AG04449 (cell line): ENCODE data around the gene COPE.

Experiments used
- CTCF ChIA-PET: fragments of 350-600 bp; formaldehyde crosslinking; extraction: SDS; loops from one replicate; lab custom pipeline; 2021; ENCODE audit warnings: antibody characterized with exemption; lab: Yijun Ruan, JAX
- POLR2A ChIA-PET: fragments of 400-600, 350-600 bp; formaldehyde crosslinking; extraction: SDS; loops from one replicate; lab custom pipeline; 2020; ENCODE audit warnings: antibody characterized with exemption, inconsistent platforms; lab: Yijun Ruan, JAX
- DNase-seq: peaks from one replicate; pipeline ENCODE4 v3.0.0-alpha.2; 2010; ENCODE audit warnings: low read depth, low spot score
- H3K4me3 ChIP-seq: 2 replicates; pipeline ENCODE4 v1.5.1; 2011; ENCODE audit warnings: low read depth, mild to moderate bottlenecking, control low read depth, low read length
- TF ChIP-seq, protein P1 (sequence below): IDR thresholded peaks from one replicate; pipeline ENCODE4 v1.5.1; 2011; ENCODE audit warnings: mild to moderate bottlenecking, moderate library complexity, low read length, control low read depth, inconsistent platforms; ENCODE audit not compliant: insufficient read depth; ENCODE audit errors: missing control alignments

COPE gene

DNA sequence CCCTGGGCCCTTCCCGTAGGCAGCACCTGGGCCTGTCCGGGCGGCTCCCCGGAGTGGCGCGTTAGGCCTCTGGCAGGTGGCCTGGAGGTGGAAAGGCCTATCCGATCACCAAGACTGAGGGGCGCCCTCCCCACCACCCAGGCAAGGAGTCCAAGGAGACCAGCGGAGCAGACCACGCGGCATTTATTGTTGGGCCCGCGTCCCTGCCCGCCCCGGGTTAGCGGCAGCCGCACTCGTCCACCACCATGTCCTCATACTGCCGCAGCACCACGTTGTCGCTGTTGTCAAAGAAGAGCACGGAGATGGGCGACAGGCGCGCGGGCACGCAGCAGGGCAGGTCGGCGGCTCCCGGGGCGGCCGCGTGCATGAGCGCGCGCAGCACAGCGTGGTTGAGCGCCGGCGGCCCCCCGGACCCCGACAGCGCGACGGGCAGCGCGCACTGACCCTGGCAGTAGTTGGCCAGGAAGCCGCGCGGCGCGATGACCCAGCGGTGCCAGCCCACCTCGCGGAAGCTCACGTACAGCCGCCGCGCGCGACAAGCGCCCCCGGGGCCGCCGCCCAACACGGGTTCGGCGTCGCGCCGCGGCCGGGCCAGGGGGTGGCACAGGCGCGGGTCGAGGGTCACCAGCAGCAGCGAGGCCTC, 50.7 kb downstream of the COPE start:
- no peak overlapping the region for H3K4me3 ChIP-seq
- ChIA-PET POLR2A (no interaction called here), CTCF (interaction anchor here (0.9 to 13.9 kb wide), 6 partner anchors 11 to 418 kb away, joined by 3 to 249 read pairs (median 4); no protein-coding TSS in a partner anchor)
- TF ChIP-seq, protein P1, sequence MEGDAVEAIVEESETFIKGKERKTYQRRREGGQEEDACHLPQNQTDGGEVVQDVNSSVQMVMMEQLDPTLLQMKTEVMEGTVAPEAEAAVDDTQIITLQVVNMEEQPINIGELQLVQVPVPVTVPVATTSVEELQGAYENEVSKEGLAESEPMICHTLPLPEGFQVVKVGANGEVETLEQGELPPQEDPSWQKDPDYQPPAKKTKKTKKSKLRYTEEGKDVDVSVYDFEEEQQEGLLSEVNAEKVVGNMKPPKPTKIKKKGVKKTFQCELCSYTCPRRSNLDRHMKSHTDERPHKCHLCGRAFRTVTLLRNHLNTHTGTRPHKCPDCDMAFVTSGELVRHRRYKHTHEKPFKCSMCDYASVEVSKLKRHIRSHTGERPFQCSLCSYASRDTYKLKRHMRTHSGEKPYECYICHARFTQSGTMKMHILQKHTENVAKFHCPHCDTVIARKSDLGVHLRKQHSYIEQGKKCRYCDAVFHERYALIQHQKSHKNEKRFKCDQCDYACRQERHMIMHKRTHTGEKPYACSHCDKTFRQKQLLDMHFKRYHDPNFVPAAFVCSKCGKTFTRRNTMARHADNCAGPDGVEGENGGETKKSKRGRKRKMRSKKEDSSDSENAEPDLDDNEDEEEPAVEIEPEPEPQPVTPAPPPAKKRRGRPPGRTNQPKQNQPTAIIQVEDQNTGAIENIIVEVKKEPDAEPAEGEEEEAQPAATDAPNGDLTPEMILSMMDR: no peak
- DNase-seq: no peak

DNA sequence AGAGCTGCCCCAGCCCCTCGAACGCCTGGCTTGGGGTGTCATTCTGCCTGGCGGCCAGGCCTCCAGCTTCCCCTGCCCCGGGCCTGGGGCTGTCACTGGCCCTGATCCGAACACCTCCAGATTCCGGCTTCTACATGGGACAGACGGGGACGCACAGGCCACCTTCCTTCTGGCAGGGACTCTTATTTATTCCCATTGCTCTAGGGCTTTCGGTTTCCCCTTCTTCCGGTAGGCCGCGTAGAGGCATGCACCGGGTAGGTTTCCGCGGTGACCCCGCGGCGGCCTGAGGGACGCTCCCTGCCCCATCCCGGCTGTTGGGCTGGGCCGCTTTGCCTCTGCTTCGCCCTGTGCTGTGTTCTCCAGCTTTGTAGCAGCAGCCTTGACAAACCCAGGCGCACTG, 51.4 kb downstream of the COPE start:
- TF ChIP-seq, protein P1: no peak
- ChIA-PET CTCF (interaction anchor here (0.9 to 13.9 kb wide), 12 partner anchors 12 to 418 kb away, joined by 3 to 249 read pairs (median 4); no protein-coding TSS in a partner anchor), POLR2A (no interaction called here)
- H3K4me3 ChIP-seq: no peak overlapping the region
- no peak for DNase-seq

DNA sequence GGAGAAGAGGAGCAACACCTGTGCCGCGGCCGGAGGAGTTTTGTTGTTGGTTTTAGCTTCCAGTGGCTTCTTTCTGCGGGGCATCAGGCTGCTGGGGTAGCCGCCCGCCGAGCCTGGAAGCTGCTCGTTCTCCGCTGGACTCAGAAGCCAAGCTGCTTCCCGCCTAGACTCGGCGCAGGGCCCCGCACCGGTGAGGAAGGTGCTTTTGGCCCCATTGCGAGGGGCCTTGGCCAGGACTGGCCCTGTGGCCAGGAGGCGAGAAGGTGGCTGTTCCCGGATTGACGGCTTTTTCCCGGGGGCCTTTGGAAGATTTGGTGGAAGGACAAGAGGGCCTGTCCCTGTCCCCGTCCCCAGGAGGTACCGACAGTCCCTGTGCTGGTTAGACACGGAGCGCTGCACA, 52.0 kb downstream of the COPE start:
- POLR2A ChIA-PET: no interaction called here
- TF ChIP-seq, protein P1: no peak
- H3K4me3 ChIP-seq: no peak overlapping the region
- CTCF ChIA-PET: interaction anchor here (0.9 to 13.9 kb wide), 16 partner anchors 11 to 417 kb away, joined by 3 to 249 read pairs (median 4); partner anchors contain the start of gene CRTC1
- no peak for DNase-seq

DNA sequence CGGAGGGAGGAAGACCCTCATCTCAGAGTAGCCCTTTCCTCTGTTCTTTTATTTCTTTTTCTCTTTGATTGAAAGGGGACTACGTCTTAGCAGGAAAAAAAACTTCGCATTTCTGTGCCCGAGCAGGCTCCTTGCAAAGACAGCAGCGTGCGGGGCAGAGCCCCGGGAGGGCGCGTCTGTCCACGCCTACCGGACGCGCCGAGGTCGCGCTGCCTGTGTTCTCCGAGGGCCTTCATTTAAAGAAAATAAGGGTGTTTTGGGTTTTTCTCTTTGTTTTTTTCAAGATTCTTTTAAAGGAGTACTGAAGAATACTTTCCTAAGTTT, 52.4 kb downstream of the COPE start:
- DNase-seq: no peak
- no peak overlapping the region for H3K4me3 ChIP-seq
- TF ChIP-seq, protein P1: no peak
- CTCF ChIA-PET: interaction anchor here (0.9 to 13.9 kb wide), 21 partner anchors 11 to 415 kb away, joined by 3 to 249 read pairs (median 4); partner anchors contain the start of gene CRTC1
- POLR2A ChIA-PET: no interaction called here

DNA sequence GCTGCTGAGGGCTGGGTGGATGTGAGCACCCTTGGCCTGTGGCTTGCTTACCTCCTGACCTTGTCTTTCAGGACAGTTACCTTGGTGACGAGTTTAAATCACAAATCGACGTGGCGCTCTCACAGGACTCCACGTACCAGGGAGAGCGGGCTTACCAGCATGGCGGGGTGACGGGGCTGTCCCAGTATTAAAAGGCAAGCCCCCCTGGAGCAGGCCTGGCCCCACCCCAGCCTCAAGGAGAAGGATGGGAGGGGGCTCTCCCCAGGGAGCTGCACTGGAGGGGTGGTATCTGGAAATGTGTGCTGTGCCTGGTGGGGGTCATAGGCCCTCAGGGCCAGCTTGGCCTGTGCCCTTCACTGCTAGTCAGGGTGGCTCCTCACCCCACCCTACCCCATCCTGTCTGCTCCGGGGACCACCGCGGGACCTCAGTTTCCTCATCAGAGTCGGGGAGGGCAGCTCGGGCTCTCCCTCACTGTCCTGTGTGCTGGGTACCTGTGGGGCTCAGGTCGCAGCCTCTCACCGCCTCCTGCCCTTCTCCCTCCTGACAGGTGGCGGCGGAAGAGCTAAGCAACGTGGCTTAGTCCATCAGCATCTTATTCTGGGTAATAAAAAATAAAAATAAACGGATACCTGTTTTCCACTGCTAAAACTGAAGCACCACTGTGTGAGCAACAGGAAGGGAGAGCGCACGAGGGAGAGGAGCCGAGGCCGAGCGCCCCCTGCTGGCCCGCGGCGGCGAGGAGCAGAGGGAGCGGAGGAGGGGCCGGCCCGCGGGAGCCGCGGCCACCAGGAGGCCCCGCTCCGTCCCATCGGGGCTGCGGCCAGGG, 53.0 kb downstream of the COPE start:
- POLR2A ChIA-PET: no interaction called here
- H3K4me3 ChIP-seq: no peak overlapping the region
- TF ChIP-seq, protein P1: peak; percentile 94
- CTCF ChIA-PET: interaction anchor here (0.6 to 13.9 kb wide), 24 partner anchors 10 to 415 kb away, joined by 3 to 249 read pairs (median 4); partner anchors contain the start of genes CERS1, COPE, CRTC1 and DDX49
- DNase-seq: no peak
